CD4-positive, alpha-beta memory T cell (primary cell): Measurements from ENCODE around the gene JSRP1. TPM values are rescaled to one million over a fixed set of nuclear protein-coding genes. Genes with fewer than 3 reads are reported as not detected.

Experiments used
- CTCF ChIA-PET: fragments of 350-600 bp; sonication (Branson Sonifier 250); formaldehyde crosslinking; loops from one replicate; lab custom pipeline; 2021; ENCODE audit warnings: inconsistent platforms; ENCODE audit not compliant: partially characterized antibody; lab: Charles Lee
- POLR2A ChIA-PET: fragments of 350-600 bp; sonication (Branson Sonifier 250); formaldehyde crosslinking; loops from one replicate; lab custom pipeline; 2021; ENCODE audit not compliant: partially characterized antibody; lab: Charles Lee
- DNase-seq, 5 donors: peaks; one replicate each; pipeline versions ENCODE4 v3.0.0 to v3.0.0-alpha.2; 2020 to 2022; ENCODE audit warnings: mixed read lengths in 1 of 5
- H3K27ac ChIP-seq: one replicate; pipeline ENCODE4 v1.7.0; 2013; ENCODE audit warnings: low read depth, low read length
- H3K27me3 ChIP-seq: 2 replicates; pipeline ENCODE4 v1.7.0; 2013; ENCODE audit warnings: mild to moderate bottlenecking, low read length, moderate library complexity; ENCODE audit not compliant: insufficient read depth
- H3K36me3 ChIP-seq: 2 replicates; pipeline ENCODE4 v1.7.0; 2013; ENCODE audit warnings: mild to moderate bottlenecking, low read length, moderate library complexity; ENCODE audit not compliant: insufficient read depth
- H3K4me1 ChIP-seq: 2 replicates; pipeline ENCODE4 v1.7.0; 2013; ENCODE audit warnings: mild to moderate bottlenecking, low read length, moderate library complexity; ENCODE audit not compliant: insufficient read depth
- H3K4me3 ChIP-seq, 2 donors: one replicate each; pipeline ENCODE4 v1.7.0; 2013; ENCODE audit warnings: low read length in 2 of 2, mild to moderate bottlenecking in 1 of 2
- H3K9me3 ChIP-seq, 2 donors: one replicate each; pipeline ENCODE4 v1.7.0; 2013; ENCODE audit warnings: low read length in 2 of 2, control low read depth in 1 of 2; ENCODE audit not compliant: control insufficient read depth in 1 of 2
- H3K27ac Mint-ChIP-seq, 7 donors: one replicate each; pipeline ENCODE4 v1.8.0; 2020 to 2021; ENCODE audit warnings: mixed read lengths in 7 of 7, mild to moderate bottlenecking in 6 of 7, inconsistent platforms in 3 of 7, moderate library complexity in 3 of 7
- H3K27me3 Mint-ChIP-seq, 2 donors: one replicate each; pipeline ENCODE4 v1.8.0; 2020 to 2021; ENCODE audit warnings: mixed read lengths in 2 of 2
- H3K36me3 Mint-ChIP-seq, 2 donors: one replicate each; pipeline ENCODE4 v1.8.0; 2020 to 2021; ENCODE audit warnings: mixed read lengths in 2 of 2, inconsistent platforms in 1 of 2, mild to moderate bottlenecking in 1 of 2
- H3K4me1 Mint-ChIP-seq, 4 donors: one replicate each; pipeline ENCODE4 v1.8.0; 2020 to 2021; ENCODE audit warnings: mixed read lengths in 4 of 4, mild to moderate bottlenecking in 1 of 4
- H3K4me3 Mint-ChIP-seq, 8 donors: one replicate each; pipeline ENCODE4 v1.8.0; 2020 to 2021; ENCODE audit warnings: mixed read lengths in 8 of 8, mild to moderate bottlenecking in 7 of 8, moderate library complexity in 6 of 8, inconsistent platforms in 3 of 8
- H3K9me3 Mint-ChIP-seq, 8 donors: one replicate each; pipeline ENCODE4 v1.8.0; 2020 to 2021; ENCODE audit warnings: mixed read lengths in 8 of 8, mild to moderate bottlenecking in 5 of 8, inconsistent platforms in 3 of 8, moderate library complexity in 1 of 8
- intact Hi-C: fragments of 100-400 bp; cut with micrococcal nuclease; formaldehyde crosslinking; loops from one replicate; pipeline ENCODE4 v1.15.1; 2023
- polyA plus RNA-seq, 2 donors: library from polyadenylated mRNA; unstranded; fragments of 300-500 nt; fragmentation: Illumina TruSeq; gene quantifications; one replicate each; pipeline ENCODE4 v1.2.3, GENCODE V29; 2021
- total RNA-seq, 2 experiments: library from RNA; stranded (reverse); gene quantifications; one replicate each; pipeline ENCODE4 v1.2.3, GENCODE V29; 2021

JSRP1 gene
- total and polyA plus RNA-seq, 4 experiments from 2014 or later, result 1.1 to 1.7 (median 1.4) TPM

DNA sequence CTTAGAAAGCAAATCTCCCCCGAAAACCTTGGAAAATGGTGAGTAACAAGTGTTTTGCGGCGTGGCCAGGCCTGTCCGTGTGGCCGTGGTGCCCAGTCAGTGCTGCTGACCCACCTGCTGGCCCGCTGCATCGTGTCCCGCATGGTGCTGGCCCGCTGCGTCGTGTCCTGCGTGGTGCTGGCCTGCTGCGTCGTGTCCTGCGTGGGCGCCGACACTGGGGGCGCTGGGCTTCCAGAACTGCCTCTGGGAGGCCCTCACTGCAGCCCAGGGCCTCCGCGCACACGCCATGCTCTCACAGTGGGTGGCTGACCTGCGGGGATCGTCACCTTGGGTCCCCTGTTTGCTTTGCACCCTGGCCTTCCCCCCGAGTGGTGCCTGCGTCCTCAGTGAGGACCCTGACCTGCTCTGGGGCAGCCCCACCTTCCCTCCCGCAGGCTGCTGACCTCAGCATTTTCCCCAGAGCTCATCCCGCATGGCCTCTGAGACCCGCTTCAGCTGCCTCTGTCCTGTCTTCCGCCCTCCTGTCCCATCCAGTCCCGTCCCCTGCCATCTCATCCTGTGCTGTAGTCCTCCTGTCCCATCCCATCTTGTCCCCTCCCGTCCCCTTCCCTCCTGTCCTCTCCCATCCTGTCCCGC is 30.7 kb downstream of the JSRP1 start:
- intact Hi-C loops, result no loop called here

DNA sequence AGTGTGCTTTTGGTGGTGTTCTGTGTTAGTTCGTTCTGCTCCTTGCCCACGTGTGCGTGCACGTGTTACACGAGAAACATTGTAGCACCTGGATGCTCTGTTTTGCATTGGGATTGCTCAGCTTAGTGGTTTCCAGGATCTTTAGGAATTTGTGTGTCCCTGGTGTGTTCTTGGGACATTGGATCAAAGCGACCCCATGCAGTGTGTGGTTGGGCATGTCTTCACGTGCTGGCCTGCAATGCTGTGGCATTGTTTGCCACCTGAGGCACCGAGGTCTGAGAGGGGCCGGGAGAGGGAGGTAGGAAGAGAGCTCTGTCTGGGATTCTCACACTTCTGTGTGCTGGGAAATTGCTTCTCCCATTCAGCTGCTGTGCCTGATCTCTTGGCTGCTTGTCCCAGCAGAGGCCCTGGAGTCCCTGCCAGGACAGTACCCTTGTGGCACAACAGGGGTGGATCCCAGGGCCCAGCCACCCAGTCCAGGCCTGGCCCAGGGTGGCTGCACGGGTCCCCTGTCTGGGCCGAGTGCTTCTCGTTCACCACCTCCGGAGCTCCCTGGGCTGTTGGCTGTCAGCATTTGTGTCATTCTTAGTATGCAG is 31.4 kb downstream of the JSRP1 start:
- ChIA-PET POLR2A (no interaction called here), CTCF (interaction anchor here (1.5 kb wide), 1 partner anchor 69 kb away, joined by 4 read pairs; no protein-coding TSS in a partner anchor)
- no peaks in the 10 kb centered on the region for H3K9me3 ChIP-seq
- Mint-ChIP-seq H3K4me1 (peaks cover 0 to 8% (median 3%) of the 10 kb centered on the region in 4 donors), H3K27ac (peak overlapping the region in 2 of 7 donors; percentile 57 to 84), H3K4me3 (no peak overlapping the region), H3K36me3 (peaks cover 13 to 43% of the 10 kb centered on the region in 2 donors), H3K27me3 (no peaks in the 10 kb centered on the region), H3K9me3 (no peaks in the 10 kb centered on the region)
- H3K4me1 ChIP-seq, result no peaks in the 10 kb centered on the region
- no peak overlapping the region for H3K27ac ChIP-seq
- H3K27me3 ChIP-seq, result no peaks in the 10 kb centered on the region
- no peak for DNase-seq
- no peak overlapping the region for H3K4me3 ChIP-seq
- peaks cover 28% of the 10 kb centered on the region for H3K36me3 ChIP-seq
- intact Hi-C loops, result no loop called here

More for the DNA sequence above, 30.7 kb downstream of the JSRP1 start:
- Mint-ChIP-seq H3K36me3 (peaks cover 13 to 44% of the 10 kb centered on the region in 2 donors), H3K9me3 (no peaks in the 10 kb centered on the region), H3K27me3 (no peaks in the 10 kb centered on the region), H3K27ac (peak overlapping the region in 1 of 7 donors; percentile 66), H3K4me1 (peaks cover 0 to 8% (median 3%) of the 10 kb centered on the region in 4 donors), H3K4me3 (no peak overlapping the region)
- ChIA-PET CTCF (interaction anchor here (1.5 kb wide), 1 partner anchor 70 kb away, joined by 4 read pairs; no protein-coding TSS in a partner anchor), POLR2A (no interaction called here)
- peaks cover 23% of the 10 kb centered on the region for H3K36me3 ChIP-seq
- H3K27ac ChIP-seq, result no peak overlapping the region
- no peaks in the 10 kb centered on the region for H3K27me3 ChIP-seq
- no peak overlapping the region for H3K4me3 ChIP-seq
- no peak for DNase-seq
- no peaks in the 10 kb centered on the region for H3K9me3 ChIP-seq
- H3K4me1 ChIP-seq, result no peaks in the 10 kb centered on the region

DNA sequence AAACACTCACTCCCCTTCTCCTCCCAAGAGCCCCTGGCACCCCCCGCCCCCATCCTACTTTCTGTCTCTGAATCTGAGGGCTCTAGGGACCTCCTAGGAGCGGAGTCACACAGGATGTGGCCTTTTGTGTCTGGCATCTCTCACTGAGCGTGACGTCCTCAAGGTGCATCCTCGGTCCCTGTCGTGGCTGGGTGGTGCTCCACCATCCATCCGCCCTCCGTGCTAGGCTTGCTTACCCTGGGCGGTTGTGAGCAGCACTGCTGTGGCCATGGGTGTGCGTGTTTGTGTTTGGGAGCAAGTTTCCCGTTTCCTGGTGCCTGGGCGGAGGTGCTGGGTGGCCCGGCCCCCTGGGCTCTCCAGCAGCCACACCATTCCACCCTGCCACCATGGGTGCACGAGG is 32.3 kb downstream of the JSRP1 start:
- peaks cover 28% of the 10 kb centered on the region for H3K36me3 ChIP-seq
- Mint-ChIP-seq H3K27me3 (no peaks in the 10 kb centered on the region), H3K9me3 (no peaks in the 10 kb centered on the region), H3K27ac (peak overlapping the region in 6 of 7 donors; percentile 35 to 82 (median 58)), H3K36me3 (peaks cover 13 to 39% of the 10 kb centered on the region in 2 donors), H3K4me3 (peak overlapping the region in 1 of 8 donors; percentile 3), H3K4me1 (peaks cover 0 to 7% (median 3%) of the 10 kb centered on the region in 4 donors)
- peak in 1 of 5 donors; percentile 28 for DNase-seq
- no peaks in the 10 kb centered on the region for H3K4me1 ChIP-seq
- intact Hi-C loops, result no loop called here
- no peaks in the 10 kb centered on the region for H3K27me3 ChIP-seq
- no peak overlapping the region for H3K27ac ChIP-seq
- H3K4me3 ChIP-seq, result no peak overlapping the region
- CTCF ChIA-PET, result no interaction called here
- POLR2A ChIA-PET, result no interaction called here
- H3K9me3 ChIP-seq, result no peaks in the 10 kb centered on the region

DNA sequence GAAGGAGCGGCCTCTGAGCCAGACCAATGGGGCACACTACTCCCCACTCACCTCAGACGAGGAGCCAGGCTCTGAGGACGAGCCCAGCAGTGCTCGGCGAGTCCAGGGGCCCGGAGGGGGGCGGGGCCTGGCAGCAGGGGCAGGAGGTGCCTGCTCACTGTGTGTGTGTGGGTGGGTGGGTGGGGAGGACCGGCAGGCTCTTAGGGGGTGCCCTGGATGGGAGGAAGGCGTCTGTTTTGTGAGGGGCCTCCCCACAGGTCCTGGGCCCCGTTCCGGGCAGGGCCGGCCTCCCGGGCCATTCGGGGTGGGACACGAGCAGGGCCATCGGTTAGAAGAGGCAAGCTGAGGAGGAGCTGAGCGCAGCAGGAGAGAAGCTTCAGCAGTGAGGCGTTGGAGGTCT is 32.8 kb downstream of the JSRP1 start:
- ChIA-PET CTCF (no interaction called here), POLR2A (no interaction called here)
- H3K27me3 ChIP-seq, result no peaks in the 10 kb centered on the region
- no peak for DNase-seq
- Mint-ChIP-seq H3K9me3 (no peaks in the 10 kb centered on the region), H3K27ac (peak overlapping the region in 3 of 7 donors; percentile 32 to 64 (median 53)), H3K27me3 (no peaks in the 10 kb centered on the region), H3K4me3 (no peak overlapping the region), H3K4me1 (peaks cover 0 to 7% (median 2%) of the 10 kb centered on the region in 4 donors), H3K36me3 (peaks cover 10 to 40% of the 10 kb centered on the region in 2 donors)
- H3K4me3 ChIP-seq, result no peak overlapping the region
- intact Hi-C loops, result no loop called here
- no peak overlapping the region for H3K27ac ChIP-seq
- no peaks in the 10 kb centered on the region for H3K9me3 ChIP-seq
- peaks cover 28% of the 10 kb centered on the region for H3K36me3 ChIP-seq
- H3K4me1 ChIP-seq, result no peaks in the 10 kb centered on the region

DNA sequence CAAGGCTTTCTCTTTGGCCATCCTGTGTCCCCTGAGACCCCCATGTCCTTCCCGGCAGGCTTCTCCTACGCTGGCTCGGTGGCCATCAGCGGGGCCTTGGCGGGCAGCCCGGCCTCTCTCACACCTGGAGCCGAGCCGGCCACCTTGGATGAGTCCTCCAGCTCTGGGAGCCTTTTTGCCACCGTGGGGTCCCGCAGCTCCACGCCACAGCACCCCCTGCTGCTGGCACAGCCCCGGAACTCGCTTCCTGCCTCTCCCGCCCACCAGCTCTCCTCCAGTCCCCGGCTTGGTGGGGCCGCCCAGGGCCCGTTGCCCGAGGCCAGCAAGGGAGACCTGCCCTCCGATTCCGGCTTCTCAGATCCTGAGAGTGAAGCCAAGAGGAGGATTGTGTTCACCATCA is 34.3 kb downstream of the JSRP1 start:
- Histone ChIP-seq H3K4me1 (no peaks in the 10 kb centered on the region), H3K9me3 (no peaks in the 10 kb centered on the region), H3K36me3 (peaks cover 28% of the 10 kb centered on the region), H3K4me3 (no peak overlapping the region), H3K27me3 (no peaks in the 10 kb centered on the region), H3K27ac (no peak overlapping the region)
- CTCF ChIA-PET, result interaction anchor here (0.6 kb wide), 1 partner anchor 74 kb away, joined by 3 read pairs; no protein-coding TSS in a partner anchor
- H3K27ac Mint-ChIP-seq, result no peak overlapping the region
- no peaks in the 10 kb centered on the region for H3K27me3 Mint-ChIP-seq
- H3K36me3 Mint-ChIP-seq, result peaks cover 14 to 43% of the 10 kb centered on the region in 2 donors
- H3K4me3 Mint-ChIP-seq, result no peak overlapping the region
- no peak for DNase-seq
- H3K9me3 Mint-ChIP-seq, result no peaks in the 10 kb centered on the region
- intact Hi-C loops, result no loop called here
- POLR2A ChIA-PET, result interaction anchor here (1.3 kb wide), 1 partner anchor 11 kb away, joined by 6 read pairs; no protein-coding TSS in a partner anchor
- H3K4me1 Mint-ChIP-seq, result peaks cover 0 to 7% (median 2%) of the 10 kb centered on the region in 4 donors

DNA sequence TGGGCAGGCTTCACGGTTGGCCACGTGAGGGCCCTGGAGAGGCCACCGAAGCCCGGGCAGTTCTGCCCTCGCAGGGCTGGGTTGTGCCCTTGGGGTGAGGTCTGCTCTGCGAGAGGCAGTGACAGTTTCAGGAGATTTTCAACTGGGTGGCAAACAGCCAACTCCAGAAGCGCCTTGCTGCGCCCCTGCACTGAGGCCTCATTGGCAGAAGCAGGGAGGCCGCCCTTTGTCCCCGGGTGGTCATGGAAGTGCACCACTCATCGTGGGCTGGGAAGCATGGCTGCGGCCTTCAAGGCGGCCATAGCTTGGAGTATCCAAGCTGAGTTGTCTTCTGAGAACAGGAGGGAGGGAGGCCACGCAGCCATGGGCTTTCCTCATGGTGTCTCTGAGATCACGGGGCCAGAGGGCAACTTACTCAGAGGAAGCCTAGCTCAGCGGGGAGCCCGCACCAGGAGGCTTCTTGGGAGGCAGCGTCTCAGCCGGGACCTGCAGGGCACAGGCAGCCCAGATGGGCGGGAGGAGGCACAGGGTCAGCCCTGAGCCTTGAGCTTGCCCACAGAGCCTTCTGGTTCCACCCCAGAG is 34.9 kb downstream of the JSRP1 start:
- Mint-ChIP-seq H3K9me3 (no peaks in the 10 kb centered on the region), H3K27ac (peak overlapping the region in 1 of 7 donors; percentile 29), H3K4me1 (peaks cover 0 to 7% (median 3%) of the 10 kb centered on the region in 4 donors), H3K36me3 (peaks cover 15 to 45% of the 10 kb centered on the region in 2 donors), H3K4me3 (no peak overlapping the region), H3K27me3 (no peaks in the 10 kb centered on the region)
- Histone ChIP-seq H3K4me3 (no peak overlapping the region), H3K27ac (no peak overlapping the region), H3K9me3 (no peaks in the 10 kb centered on the region), H3K4me1 (no peaks in the 10 kb centered on the region), H3K27me3 (no peaks in the 10 kb centered on the region), H3K36me3 (peaks cover 28% of the 10 kb centered on the region)
- intact Hi-C loops, result no loop called here
- no peak for DNase-seq
- ChIA-PET POLR2A (interaction anchor here (1.3 kb wide), 1 partner anchor 12 kb away, joined by 6 read pairs; no protein-coding TSS in a partner anchor), CTCF (interaction anchor here (0.6 kb wide), 1 partner anchor 73 kb away, joined by 3 read pairs; no protein-coding TSS in a partner anchor)

DNA sequence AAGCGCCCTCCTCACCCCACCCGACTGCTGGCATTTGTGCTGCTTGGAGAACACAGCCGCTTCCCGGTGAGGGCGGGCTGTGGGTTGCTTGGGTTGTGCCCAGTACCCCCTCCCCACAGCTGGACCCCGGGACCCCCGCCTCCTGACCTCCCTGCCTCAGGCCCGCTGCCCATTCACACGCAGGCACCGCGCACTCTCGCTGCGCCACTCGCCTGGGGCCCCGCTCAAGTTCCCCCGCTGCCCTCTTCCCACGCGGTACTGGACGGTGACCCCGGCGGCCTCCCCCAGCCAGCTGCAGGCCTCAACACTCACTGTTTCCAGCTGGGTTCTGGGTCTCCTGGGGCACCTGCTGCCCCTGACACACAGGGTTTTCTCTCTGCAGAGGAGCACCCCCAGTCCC is 36.5 kb downstream of the JSRP1 start:
- Histone ChIP-seq H3K4me1 (peaks cover 13% of the 10 kb centered on the region), H3K4me3 (no peak overlapping the region), H3K9me3 (no peaks in the 10 kb centered on the region), H3K27me3 (no peaks in the 10 kb centered on the region), H3K36me3 (peaks cover 16% of the 10 kb centered on the region), H3K27ac (no peak overlapping the region)
- CTCF ChIA-PET, result no interaction called here
- H3K36me3 Mint-ChIP-seq, result peaks cover 16 to 45% of the 10 kb centered on the region in 2 donors
- POLR2A ChIA-PET, result no interaction called here
- peaks cover 0 to 22% (median 14%) of the 10 kb centered on the region in 4 donors for H3K4me1 Mint-ChIP-seq
- H3K9me3 Mint-ChIP-seq, result no peaks in the 10 kb centered on the region
- H3K27ac Mint-ChIP-seq, result no peak overlapping the region
- no peak for DNase-seq
- H3K4me3 Mint-ChIP-seq, result no peak overlapping the region
- H3K27me3 Mint-ChIP-seq, result no peaks in the 10 kb centered on the region
- intact Hi-C loops, result no loop called here
